ENCODE measurements around the gene PTCH1. TPM values are rescaled to one million over a fixed set of nuclear protein-coding genes. Genes with fewer than 3 reads are reported as not detected.
A peak's percentile ranks its signal among the peaks of the same experiment; 100 is the strongest.

Gene PTCH1
- total and polyA plus RNA-seq, 8 donors = 19.7 to 104 (median 84.1) TPM

DNA sequence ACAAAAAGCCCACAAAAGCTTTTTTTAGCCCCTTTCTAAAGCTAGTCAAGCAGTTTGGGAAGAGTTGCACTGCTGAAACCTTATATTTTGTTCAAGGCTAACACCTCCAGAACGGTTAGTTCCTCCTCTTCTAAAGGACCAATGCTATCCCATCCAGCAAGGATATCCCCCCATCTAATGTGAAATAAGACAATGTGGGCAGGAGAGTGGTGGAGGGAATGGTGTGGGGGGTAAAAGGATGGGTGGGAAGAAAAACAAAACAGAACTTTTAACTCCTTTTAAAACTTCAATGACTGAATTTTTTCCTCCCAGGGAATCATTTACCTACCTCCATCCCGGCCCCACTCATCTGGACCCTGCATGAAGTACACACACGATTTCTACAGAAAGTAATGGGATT, 21.2 kb downstream of the PTCH1 start:
- H3K9me3 ChIP-seq = no peaks in the 10 kb centered on the region
- TF ChIP-seq, protein P1, sequence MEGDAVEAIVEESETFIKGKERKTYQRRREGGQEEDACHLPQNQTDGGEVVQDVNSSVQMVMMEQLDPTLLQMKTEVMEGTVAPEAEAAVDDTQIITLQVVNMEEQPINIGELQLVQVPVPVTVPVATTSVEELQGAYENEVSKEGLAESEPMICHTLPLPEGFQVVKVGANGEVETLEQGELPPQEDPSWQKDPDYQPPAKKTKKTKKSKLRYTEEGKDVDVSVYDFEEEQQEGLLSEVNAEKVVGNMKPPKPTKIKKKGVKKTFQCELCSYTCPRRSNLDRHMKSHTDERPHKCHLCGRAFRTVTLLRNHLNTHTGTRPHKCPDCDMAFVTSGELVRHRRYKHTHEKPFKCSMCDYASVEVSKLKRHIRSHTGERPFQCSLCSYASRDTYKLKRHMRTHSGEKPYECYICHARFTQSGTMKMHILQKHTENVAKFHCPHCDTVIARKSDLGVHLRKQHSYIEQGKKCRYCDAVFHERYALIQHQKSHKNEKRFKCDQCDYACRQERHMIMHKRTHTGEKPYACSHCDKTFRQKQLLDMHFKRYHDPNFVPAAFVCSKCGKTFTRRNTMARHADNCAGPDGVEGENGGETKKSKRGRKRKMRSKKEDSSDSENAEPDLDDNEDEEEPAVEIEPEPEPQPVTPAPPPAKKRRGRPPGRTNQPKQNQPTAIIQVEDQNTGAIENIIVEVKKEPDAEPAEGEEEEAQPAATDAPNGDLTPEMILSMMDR (IDR thresholded peaks at IDR 0.05) = no peak
- no peaks in the 10 kb centered on the region for H3K36me3 ChIP-seq
- peaks cover 13 to 19% of the 10 kb centered on the region in 2 donors for H3K4me1 ChIP-seq
- ATAC-seq (no peak), DNase-seq (no peak)
- H3K27me3 ChIP-seq = peaks cover 0 to 14% of the 10 kb centered on the region in 2 donors
- intact Hi-C loops (cut with DNase I) = no loop called here
- no peak overlapping the region for H3K4me3 ChIP-seq
- no peak overlapping the region for H3K27ac ChIP-seq

DNA sequence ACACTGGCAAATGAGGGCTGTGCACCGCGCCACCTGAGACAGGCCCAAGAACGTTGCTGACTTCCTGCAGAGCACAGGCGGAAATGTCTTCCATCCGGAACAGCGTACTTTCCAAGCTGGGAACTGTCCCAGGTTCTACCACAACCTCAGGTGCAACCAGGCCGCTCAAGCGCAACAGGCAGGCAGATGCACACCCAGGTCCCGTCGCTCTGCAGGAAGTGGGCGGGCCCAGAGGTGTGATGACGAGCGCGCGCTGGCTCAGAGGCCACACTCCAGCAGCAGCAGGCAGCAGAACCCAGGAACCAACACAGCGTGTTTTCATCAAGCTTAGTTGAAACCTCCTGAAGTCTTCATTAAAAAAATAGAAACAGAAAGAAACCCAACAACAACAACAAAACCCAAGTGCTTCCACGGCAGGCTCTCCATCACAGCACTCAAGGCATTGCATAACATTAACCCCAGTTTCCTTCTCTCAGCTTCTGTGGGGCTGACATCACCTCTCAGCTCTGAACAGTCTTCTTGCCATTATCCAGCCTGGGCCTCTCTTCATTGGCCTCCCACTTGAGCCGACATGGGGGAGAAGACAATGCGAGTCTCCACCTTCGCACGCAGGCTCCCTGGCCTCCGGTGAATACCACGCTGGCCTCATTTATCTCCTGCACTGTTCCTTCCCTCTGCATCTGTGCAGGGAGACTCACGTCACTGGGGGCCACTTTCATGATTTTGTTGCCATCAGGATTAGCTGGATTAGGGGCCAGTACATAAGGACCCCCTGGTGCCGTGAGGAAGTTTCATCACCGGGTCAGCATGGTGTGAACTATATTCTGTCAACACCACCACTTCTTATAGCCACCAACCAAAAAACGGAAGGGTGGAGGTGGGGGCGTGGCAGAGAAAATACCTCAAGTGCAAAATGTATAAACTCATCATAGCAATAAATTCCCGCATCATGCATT, 22.1 kb downstream of the PTCH1 start:
- TF ChIP-seq, protein P1 (IDR thresholded peaks at IDR 0.05) = no peak
- Histone ChIP-seq H3K4me3 (no peak overlapping the region), H3K27me3 (peaks cover 0 to 14% of the 10 kb centered on the region in 2 donors), H3K36me3 (no peaks in the 10 kb centered on the region), H3K27ac (no peak overlapping the region), H3K4me1 (peaks cover 11 to 19% of the 10 kb centered on the region in 2 donors), H3K9me3 (no peaks in the 10 kb centered on the region)
- intact Hi-C loops (cut with DNase I) = no loop called here
- ATAC-seq (peak; percentile 76), DNase-seq (no peak)

DNA sequence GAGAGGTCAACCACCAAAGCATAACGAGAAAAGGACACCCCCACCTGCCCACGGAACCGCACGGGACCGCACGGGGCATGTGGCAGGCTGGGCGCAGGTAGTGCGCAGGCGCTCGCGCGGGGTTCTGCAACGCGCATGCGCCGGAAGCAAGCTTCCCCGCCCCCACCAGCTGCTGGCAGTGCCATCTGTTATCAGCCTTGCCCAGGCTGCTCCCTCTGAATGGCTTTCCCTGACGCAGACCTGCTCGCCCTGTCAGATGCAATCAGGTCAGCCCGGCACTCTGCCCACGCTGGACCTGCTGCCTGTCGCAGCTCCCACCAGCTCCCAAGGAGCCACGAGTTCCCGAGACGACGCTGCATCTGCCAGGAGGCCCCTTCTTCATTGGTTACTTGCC, 22.8 kb downstream of the PTCH1 start:
- no peak overlapping the region for H3K4me3 ChIP-seq
- ATAC-seq = no peak

DNA sequence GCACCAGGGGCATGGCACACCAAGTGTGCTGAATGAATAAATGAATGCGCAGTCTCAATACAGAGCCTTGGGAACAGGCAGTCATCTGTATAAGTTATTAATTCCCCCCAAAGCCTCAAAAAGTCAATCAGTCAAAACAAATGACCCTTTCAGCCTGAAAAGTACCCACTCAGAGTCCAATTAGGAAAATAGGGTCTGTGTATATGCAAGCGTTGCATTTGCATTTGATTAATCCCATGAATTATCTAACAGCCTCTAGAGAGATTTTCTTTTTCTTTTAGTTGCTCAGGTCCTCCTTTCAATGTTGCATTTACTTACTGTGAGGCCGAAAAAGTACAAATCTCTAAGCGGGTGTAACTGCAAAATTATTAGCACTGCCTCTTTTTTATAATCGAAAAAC, 23.4 kb downstream of the PTCH1 start:
- H3K4me3 ChIP-seq = no peak overlapping the region
- H3K27me3 ChIP-seq = peaks cover 0 to 7% of the 10 kb centered on the region in 2 donors
- intact Hi-C loops (cut with DNase I) = no loop called here
- no peaks in the 10 kb centered on the region for H3K36me3 ChIP-seq
- no peak overlapping the region for H3K27ac ChIP-seq
- ATAC-seq (no peak), DNase-seq (no peak)
- no peaks in the 10 kb centered on the region for H3K9me3 ChIP-seq
- TF ChIP-seq, protein P1 (IDR thresholded peaks at IDR 0.05) = no peak
- peaks cover 9 to 11% of the 10 kb centered on the region in 2 donors for H3K4me1 ChIP-seq

More for the DNA sequence above, 22.8 kb downstream of the PTCH1 start:
- no peak for DNase-seq
- Histone ChIP-seq H3K27ac (no peak overlapping the region), H3K9me3 (no peaks in the 10 kb centered on the region), H3K36me3 (no peaks in the 10 kb centered on the region), H3K27me3 (peaks cover 0 to 13% of the 10 kb centered on the region in 2 donors), H3K4me1 (peaks cover 11 to 14% of the 10 kb centered on the region in 2 donors)
- intact Hi-C loops (cut with DNase I) = no loop called here
- TF ChIP-seq, protein P1 (IDR thresholded peaks at IDR 0.05) = no peak

DNA sequence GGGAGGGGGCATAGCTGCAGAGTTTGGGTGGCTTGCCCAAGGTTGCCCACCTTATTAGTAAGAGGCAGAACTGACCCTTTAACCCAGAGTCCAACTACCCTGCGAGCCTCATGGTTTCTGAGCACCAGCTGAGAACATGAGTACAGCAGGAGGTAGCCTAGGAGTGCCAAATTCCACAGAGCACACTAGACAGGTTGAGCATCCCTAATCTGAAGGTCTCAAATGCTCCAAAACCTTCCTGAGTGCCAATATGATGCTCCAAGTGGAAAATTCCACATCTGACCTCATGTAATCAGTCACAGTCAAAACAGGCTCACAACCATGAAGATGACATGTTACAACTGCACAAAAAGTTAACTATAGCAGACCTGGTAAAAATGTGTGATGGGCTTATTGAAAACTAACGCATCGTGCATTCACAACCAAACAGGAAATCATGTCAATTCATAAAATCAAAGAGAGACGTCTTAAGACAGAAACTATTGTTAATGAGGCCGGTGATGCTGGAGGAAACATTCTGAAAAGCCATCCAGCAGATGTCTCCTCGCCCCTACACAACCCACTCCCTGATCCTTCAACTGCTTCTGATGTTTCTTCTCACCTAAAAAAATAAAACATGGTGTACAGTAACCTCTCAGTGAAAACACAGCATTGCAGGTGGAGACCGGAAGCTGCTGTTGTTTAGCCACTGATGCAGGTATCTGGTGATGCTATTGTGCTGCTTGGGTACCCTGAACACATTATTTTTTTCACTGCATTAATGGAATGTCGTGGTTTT, 25.0 kb downstream of the PTCH1 start:
- TF ChIP-seq, protein P1 (IDR thresholded peaks at IDR 0.05) = no peak
- Histone ChIP-seq H3K27me3 (peaks cover 0 to 6% of the 10 kb centered on the region in 2 donors), H3K4me1 (peaks cover 6 to 7% of the 10 kb centered on the region in 2 donors), H3K4me3 (no peak overlapping the region), H3K36me3 (no peaks in the 10 kb centered on the region), H3K9me3 (no peaks in the 10 kb centered on the region), H3K27ac (no peak overlapping the region)
- ATAC-seq (no peak), DNase-seq (no peak)
- intact Hi-C loops (cut with DNase I) = no loop called here
